Measurements from ENCODE around the gene CADPS2. TPM values are rescaled to one million over a fixed set of nuclear protein-coding genes. Genes with fewer than 3 reads are reported as not detected.

CADPS2 gene
- total and polyA plus RNA-seq, 10 of the 15 experiments (the other 5 are each of a cell fraction or from before 2014, with no cell fraction given): 0.05 to 7.5 (median 0.25) TPM

GRCh38 chr7:122864016-122864415 is 22.2 kb downstream of the CADPS2 start:
- ATAC-seq (no peak), FAIRE-seq (no peak), DNase-seq (ENCODE audit: low read depth, low spot score) (no peak)
- BruUV-seq (replicated peaks): no TSS peak
- ChIA-PET CTCF (interaction anchor here (0.6 kb wide), 1 partner anchor 1274 kb away, joined by 3 read pairs; no protein-coding TSS in a partner anchor), RAD21 (ENCODE audit: unreplicated experiment) (no interaction called here), SMC1A (ENCODE audit: uncharacterized antibody, unreplicated experiment) (interaction anchor here (0.7 to 1.4 kb wide), 2 partner anchors 10 to 15 kb away, joined by 3 to 5 read pairs; no protein-coding TSS in a partner anchor), POLR2A (no interaction called here)
- TF ChIP-seq ZNF207 (IDR thresholded peaks at IDR 0.05; ENCODE audit: borderline replicate concordance): no peak
- Histone ChIP-seq H3K4me1 (ENCODE audit: control insufficient read depth, insufficient read depth, low read length) (no peaks in the 10 kb centered on the region), H3K9me3 (replicated peaks; ENCODE audit: control insufficient read depth, insufficient read depth, low read length) (no peaks in the 10 kb centered on the region), H3K36me3 (ENCODE audit: control insufficient read depth in 2 of 2, insufficient read depth in 2 of 2, low read length in 1 of 2) (no peaks in the 10 kb centered on the region), H3K27me3 (replicated peaks in 1 of 2; ENCODE audit: control insufficient read depth in 2 of 2, insufficient read depth in 2 of 2, low read length in 1 of 2) (no peaks in the 10 kb centered on the region), H3K4me3 (no peak overlapping the region), H2AFZ (ENCODE audit: control insufficient read depth, low read depth, low read length) (no peak overlapping the region), H3K4me2 (ENCODE audit: control insufficient read depth, insufficient read depth) (no peak overlapping the region), H4K20me1 (ENCODE audit: control insufficient read depth, insufficient read depth) (no peaks in the 10 kb centered on the region), H3K79me2 (ENCODE audit: control insufficient read depth, insufficient read depth, low read length) (no peaks in the 10 kb centered on the region), H3K9ac (ENCODE audit: control insufficient read depth, insufficient read depth, low read length) (no peak overlapping the region), H3K27ac (ENCODE audit: control insufficient read depth, insufficient read depth) (no peak overlapping the region)
- WGBS (ENCODE audit: insufficient coverage, insufficient replicate concordance, low lambda C conversion rate, missing lambda C conversion rate): 86% methylated on average over 2 of the region's 2 CpGs
- intact Hi-C loops (cut with micrococcal nuclease; ENCODE audit: unreplicated experiment) (no loop called here), in situ Hi-C loops (cut with MboI) (no loop called here)

- H4K20me1 ChIP-seq (ENCODE audit: control insufficient read depth, insufficient read depth): no peaks in the 10 kb centered on the region
- TF ChIP-seq RAD21 (IDR thresholded peaks at IDR 0.05; ENCODE audit: insufficient read depth, low read depth, low read length) (no peak), BMI1 (IDR thresholded peaks at IDR 0.05; ENCODE audit: borderline replicate concordance) (no peak), ZNF24 (IDR thresholded peaks at IDR 0.05) (no peak), NR2C1 (IDR thresholded peaks at IDR 0.05) (no peak), PBX3 (IDR thresholded peaks at IDR 0.05; ENCODE audit: insufficient replicate concordance, low read depth, low read length) (no peak), ZBED1 (IDR thresholded peaks at IDR 0.05; ENCODE audit: borderline replicate concordance) (no peak), KLF5 (IDR thresholded peaks at IDR 0.05; ENCODE audit: partially characterized antibody) (no peak), ZNF592 (IDR thresholded peaks at IDR 0.05) (no peak), FOS (IDR thresholded peaks at IDR 0.05; ENCODE audit: borderline replicate concordance, extremely low read depth, insufficient read length) (no peak)
- in situ Hi-C loops (cut with MboI) (no loop called here), intact Hi-C loops (cut with micrococcal nuclease; ENCODE audit: unreplicated experiment) (no loop called here)
- no peak overlapping the region for H3K27ac ChIP-seq (ENCODE audit: control insufficient read depth, insufficient read depth)
- no peaks in the 10 kb centered on the region for H3K79me2 ChIP-seq (ENCODE audit: control insufficient read depth, insufficient read depth, low read length)
- no peak overlapping the region for H3K9ac ChIP-seq (ENCODE audit: control insufficient read depth, insufficient read depth, low read length)
- H3K4me2 ChIP-seq (ENCODE audit: control insufficient read depth, insufficient read depth): no peak overlapping the region
- no peaks in the 10 kb centered on the region for H3K9me3 ChIP-seq (replicated peaks; ENCODE audit: control insufficient read depth, insufficient read depth, low read length)
- no TSS peak for BruUV-seq (replicated peaks)
- no peaks in the 10 kb centered on the region for H3K27me3 ChIP-seq (replicated peaks in 1 of 2; ENCODE audit: control insufficient read depth in 2 of 2, insufficient read depth in 2 of 2, low read length in 1 of 2)
- no peak overlapping the region for H2AFZ ChIP-seq (ENCODE audit: control insufficient read depth, low read depth, low read length)
- no peaks in the 10 kb centered on the region for H3K36me3 ChIP-seq (ENCODE audit: control insufficient read depth in 2 of 2, insufficient read depth in 2 of 2, low read length in 1 of 2)
- ChIA-PET RAD21 (ENCODE audit: unreplicated experiment) (no interaction called here), CTCF (interaction anchor here (0.7 to 0.8 kb wide), 2 partner anchors 12 to 59 kb away, joined by 3 to 4 read pairs; no protein-coding TSS in a partner anchor), POLR2A (no interaction called here), SMC1A (ENCODE audit: uncharacterized antibody, unreplicated experiment) (interaction anchor here (0.5 to 0.8 kb wide), 2 partner anchors 307 to 509 kb away, joined by 3 read pairs; no protein-coding TSS in a partner anchor)
- H3K4me1 ChIP-seq (ENCODE audit: control insufficient read depth, insufficient read depth, low read length): no peaks in the 10 kb centered on the region
- DNase-seq (ENCODE audit: low read depth, low spot score) (no peak), ATAC-seq (no peak), FAIRE-seq (no peak)
- no peak overlapping the region for H3K4me3 ChIP-seq
- 32% methylated on average over 3 of the region's 3 CpGs for WGBS (ENCODE audit: insufficient coverage, insufficient replicate concordance, low lambda C conversion rate, missing lambda C conversion rate)
Observed at GRCh38 chr7:122858320-122858719, 27.9 kb downstream of the CADPS2 start.
